Measurements from ENCODE around the gene COL4A1. TPM values are rescaled to one million over a fixed set of nuclear protein-coding genes. Genes with fewer than 3 reads are reported as not detected.

The COL4A1 gene
- total RNA-seq, 1 donor from 2014 or later, result 2,489 TPM

DNA sequence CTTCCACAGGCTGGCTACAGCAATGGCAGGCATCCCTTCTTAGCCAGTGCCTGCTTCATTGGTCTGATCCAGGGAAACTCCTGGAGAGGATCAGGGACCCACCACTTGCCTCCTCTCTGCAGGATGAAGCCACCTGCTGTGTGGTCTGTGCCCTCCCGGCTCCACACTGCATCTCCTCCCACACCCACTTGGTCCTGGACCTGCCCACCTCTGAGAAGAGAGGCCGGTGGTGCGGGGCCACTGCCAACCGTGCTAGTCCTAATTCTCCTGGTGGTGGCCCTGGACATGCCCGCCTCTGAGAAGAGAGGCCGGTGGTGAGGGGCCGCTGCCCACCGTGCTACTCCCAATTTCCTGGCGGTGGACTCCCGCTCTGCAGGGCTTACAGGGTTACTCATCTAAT, 98.8 kb downstream of the COL4A1 start:
- H3K36me3 ChIP-seq (ENCODE audit: insufficient read depth, low read length), result peaks cover 85% of the 10 kb centered on the region
- no peaks in the 10 kb centered on the region for H3K79me2 ChIP-seq (ENCODE audit: insufficient read depth, low read length)
- H3K9me3 ChIP-seq (ENCODE audit: insufficient read depth, low read depth, low read length), result no peaks in the 10 kb centered on the region
- H3K4me1 ChIP-seq (ENCODE audit: insufficient read depth, low read length), result no peaks in the 10 kb centered on the region
- TF ChIP-seq EZH2 (IDR thresholded peaks at IDR 0.05; ENCODE audit: insufficient read depth, low read length), result no peak
- TF ChIP-seq, protein P1, sequence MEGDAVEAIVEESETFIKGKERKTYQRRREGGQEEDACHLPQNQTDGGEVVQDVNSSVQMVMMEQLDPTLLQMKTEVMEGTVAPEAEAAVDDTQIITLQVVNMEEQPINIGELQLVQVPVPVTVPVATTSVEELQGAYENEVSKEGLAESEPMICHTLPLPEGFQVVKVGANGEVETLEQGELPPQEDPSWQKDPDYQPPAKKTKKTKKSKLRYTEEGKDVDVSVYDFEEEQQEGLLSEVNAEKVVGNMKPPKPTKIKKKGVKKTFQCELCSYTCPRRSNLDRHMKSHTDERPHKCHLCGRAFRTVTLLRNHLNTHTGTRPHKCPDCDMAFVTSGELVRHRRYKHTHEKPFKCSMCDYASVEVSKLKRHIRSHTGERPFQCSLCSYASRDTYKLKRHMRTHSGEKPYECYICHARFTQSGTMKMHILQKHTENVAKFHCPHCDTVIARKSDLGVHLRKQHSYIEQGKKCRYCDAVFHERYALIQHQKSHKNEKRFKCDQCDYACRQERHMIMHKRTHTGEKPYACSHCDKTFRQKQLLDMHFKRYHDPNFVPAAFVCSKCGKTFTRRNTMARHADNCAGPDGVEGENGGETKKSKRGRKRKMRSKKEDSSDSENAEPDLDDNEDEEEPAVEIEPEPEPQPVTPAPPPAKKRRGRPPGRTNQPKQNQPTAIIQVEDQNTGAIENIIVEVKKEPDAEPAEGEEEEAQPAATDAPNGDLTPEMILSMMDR (IDR thresholded peaks at IDR 0.05; ENCODE audit: insufficient read depth, low read depth, low read length), result no peak
- peak overlapping the region; percentile 47 for H3K27ac Mint-ChIP-seq (ENCODE audit: unreplicated experiment)
- no peaks in the 10 kb centered on the region for H3K9me3 Mint-ChIP-seq (ENCODE audit: unreplicated experiment)
- peaks cover 8% of the 10 kb centered on the region for H3K4me1 Mint-ChIP-seq (ENCODE audit: low read depth, unreplicated experiment)
- FAIRE-seq (no peak), DNase-seq (ENCODE audit: low read depth) (no peak)
- H3K27ac ChIP-seq (ENCODE audit: low read depth, low read length), result no peak overlapping the region
- no peak overlapping the region for H3K9ac ChIP-seq (ENCODE audit: low read length)
- no peak overlapping the region for H3K4me2 ChIP-seq (ENCODE audit: low read length)
- H3K36me3 Mint-ChIP-seq (ENCODE audit: low read depth, unreplicated experiment), result peaks cover 41% of the 10 kb centered on the region
- no peaks in the 10 kb centered on the region for H3K27me3 Mint-ChIP-seq (ENCODE audit: low read depth, unreplicated experiment)
- H3K4me3 ChIP-seq (ENCODE audit: insufficient read depth, low read depth, low read length), result no peak overlapping the region
- no peak overlapping the region for H2AFZ ChIP-seq (ENCODE audit: low read depth, low read length)
- no peak overlapping the region for H3K4me3 Mint-ChIP-seq (ENCODE audit: unreplicated experiment)
- H3K27me3 ChIP-seq (ENCODE audit: insufficient read depth, low read length), result no peaks in the 10 kb centered on the region
- H4K20me1 ChIP-seq (ENCODE audit: insufficient read depth, low read length), result peaks cover 53% of the 10 kb centered on the region

DNA sequence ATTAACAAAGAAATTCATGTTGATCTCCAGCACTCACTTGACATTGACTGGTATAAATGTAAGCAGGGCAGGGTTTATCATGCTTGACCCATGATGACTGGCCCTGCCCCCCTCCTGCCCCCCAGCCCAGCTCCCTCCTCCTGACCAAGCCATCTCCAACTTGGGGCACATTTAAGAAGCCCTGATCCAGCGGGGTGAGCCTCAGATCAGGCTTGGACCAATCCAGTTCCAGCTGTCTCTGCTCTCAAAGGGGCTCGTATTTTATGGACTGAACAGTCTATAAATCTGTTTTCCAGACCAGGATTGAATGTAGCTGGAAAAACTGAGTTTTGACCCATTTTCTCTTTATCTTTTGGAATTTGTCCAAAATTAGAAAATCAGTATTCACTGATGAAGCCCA, 100.0 kb downstream of the COL4A1 start:
- no peak for TF ChIP-seq EZH2 (IDR thresholded peaks at IDR 0.05; ENCODE audit: insufficient read depth, low read length)
- TF ChIP-seq, protein P1 (IDR thresholded peaks at IDR 0.05; ENCODE audit: insufficient read depth, low read depth, low read length), result no peak
- Mint-ChIP-seq H3K27ac (ENCODE audit: unreplicated experiment) (no peak overlapping the region), H3K4me1 (ENCODE audit: low read depth, unreplicated experiment) (peaks cover 2% of the 10 kb centered on the region), H3K36me3 (ENCODE audit: low read depth, unreplicated experiment) (peaks cover 34% of the 10 kb centered on the region), H3K27me3 (ENCODE audit: low read depth, unreplicated experiment) (no peaks in the 10 kb centered on the region), H3K4me3 (ENCODE audit: unreplicated experiment) (no peak overlapping the region), H3K9me3 (ENCODE audit: unreplicated experiment) (no peaks in the 10 kb centered on the region)
- no peak overlapping the region for H3K27ac ChIP-seq (ENCODE audit: low read depth, low read length)
- no peak overlapping the region for H2AFZ ChIP-seq (ENCODE audit: low read depth, low read length)
- H3K9ac ChIP-seq (ENCODE audit: low read length), result no peak overlapping the region
- no peak overlapping the region for H3K4me2 ChIP-seq (ENCODE audit: low read length)
- no peaks in the 10 kb centered on the region for H3K27me3 ChIP-seq (ENCODE audit: insufficient read depth, low read length)
- no peak overlapping the region for H3K4me3 ChIP-seq (ENCODE audit: insufficient read depth, low read depth, low read length)
- DNase-seq (ENCODE audit: low read depth) (no peak), FAIRE-seq (no peak)
- H3K79me2 ChIP-seq (ENCODE audit: insufficient read depth, low read length), result no peaks in the 10 kb centered on the region
- H3K36me3 ChIP-seq (ENCODE audit: insufficient read depth, low read length), result peaks cover 84% of the 10 kb centered on the region
- H4K20me1 ChIP-seq (ENCODE audit: insufficient read depth, low read length), result peaks cover 43% of the 10 kb centered on the region
- no peaks in the 10 kb centered on the region for H3K4me1 ChIP-seq (ENCODE audit: insufficient read depth, low read length)
- no peaks in the 10 kb centered on the region for H3K9me3 ChIP-seq (ENCODE audit: insufficient read depth, low read depth, low read length)

DNA sequence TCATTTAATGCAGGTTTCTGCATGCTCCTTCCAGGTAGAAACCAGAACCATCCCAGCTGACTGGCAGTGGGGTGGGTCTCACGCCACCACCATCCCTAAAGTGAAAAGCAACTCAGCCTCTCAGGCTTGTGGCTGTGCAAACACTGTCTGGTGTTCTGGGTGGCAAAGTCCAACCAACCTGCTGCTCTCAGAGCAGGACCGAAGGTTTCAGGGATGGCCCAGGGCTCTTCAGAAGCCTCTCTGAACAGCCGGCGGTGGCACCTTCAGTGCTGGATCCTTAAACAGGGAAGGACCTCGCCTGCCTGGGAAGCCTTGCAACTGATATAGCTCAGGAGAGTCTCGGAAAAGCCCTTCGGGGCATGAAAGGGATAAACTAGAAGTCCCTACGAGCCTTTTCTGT, 100.8 kb downstream of the COL4A1 start:
- TF ChIP-seq EZH2 (IDR thresholded peaks at IDR 0.05; ENCODE audit: insufficient read depth, low read length), result no peak
- TF ChIP-seq, protein P1 (IDR thresholded peaks at IDR 0.05; ENCODE audit: insufficient read depth, low read depth, low read length), result no peak
- H3K4me1 ChIP-seq (ENCODE audit: insufficient read depth, low read length), result no peaks in the 10 kb centered on the region
- H3K4me3 Mint-ChIP-seq (ENCODE audit: unreplicated experiment), result no peak overlapping the region
- no peak overlapping the region for H3K27ac ChIP-seq (ENCODE audit: low read depth, low read length)
- FAIRE-seq (no peak), DNase-seq (ENCODE audit: low read depth) (no peak)
- no peak overlapping the region for H2AFZ ChIP-seq (ENCODE audit: low read depth, low read length)
- H3K36me3 ChIP-seq (ENCODE audit: insufficient read depth, low read length), result peaks cover 83% of the 10 kb centered on the region
- no peak overlapping the region for H3K4me2 ChIP-seq (ENCODE audit: low read length)
- no peaks in the 10 kb centered on the region for H3K27me3 Mint-ChIP-seq (ENCODE audit: low read depth, unreplicated experiment)
- no peak overlapping the region for H3K4me3 ChIP-seq (ENCODE audit: insufficient read depth, low read depth, low read length)
- peaks cover 47% of the 10 kb centered on the region for H4K20me1 ChIP-seq (ENCODE audit: insufficient read depth, low read length)
- H3K36me3 Mint-ChIP-seq (ENCODE audit: low read depth, unreplicated experiment), result peaks cover 27% of the 10 kb centered on the region
- H3K9ac ChIP-seq (ENCODE audit: low read length), result no peak overlapping the region
- no peak overlapping the region for H3K27ac Mint-ChIP-seq (ENCODE audit: unreplicated experiment)
- H3K79me2 ChIP-seq (ENCODE audit: insufficient read depth, low read length), result no peaks in the 10 kb centered on the region
- no peaks in the 10 kb centered on the region for H3K4me1 Mint-ChIP-seq (ENCODE audit: low read depth, unreplicated experiment)
- no peaks in the 10 kb centered on the region for H3K27me3 ChIP-seq (ENCODE audit: insufficient read depth, low read length)
- no peaks in the 10 kb centered on the region for H3K9me3 ChIP-seq (ENCODE audit: insufficient read depth, low read depth, low read length)
- no peaks in the 10 kb centered on the region for H3K9me3 Mint-ChIP-seq (ENCODE audit: unreplicated experiment)
